Fibroblast of skin of scalp (primary cell): ENCODE results near the gene TRAP1.
A peak's percentile ranks its signal among the peaks of the same experiment; 100 is the strongest.

Experiments
- DNase-seq: peaks from one replicate; pipeline ENCODE4 v3.0.0-alpha.2; 2013

The TRAP1 gene

GRCh38 chr16:3645504-3646347 is 71.6 kb downstream of the TRAP1 start:
- DNase-seq = peak; percentile 74

- no peak for DNase-seq
Observed at GRCh38 chr16:3645108-3645503, 72.2 kb downstream of the TRAP1 start.

GRCh38 chr16:3643095-3643730 is 74.1 kb downstream of the TRAP1 start:
- no peak for DNase-seq

- no peak for DNase-seq
Observed at GRCh38 chr16:3642397-3643094, 74.8 kb downstream of the TRAP1 start.

- DNase-seq = no peak
Observed at GRCh38 chr16:3641801-3642396, 75.4 kb downstream of the TRAP1 start.

- DNase-seq = no peak
Observed at GRCh38 chr16:3640632-3641501, 76.5 kb downstream of the TRAP1 start.

GRCh38 chr16:3640207-3640606 is 77.1 kb downstream of the TRAP1 start:
- no peak for DNase-seq

GRCh38 chr16:3638916-3639644 is 78.2 kb downstream of the TRAP1 start:
- no peak for DNase-seq

- DNase-seq = peak; percentile 32
Observed at GRCh38 chr16:3637371-3637923, 79.9 kb downstream of the TRAP1 start.

GRCh38 chr16:3625911-3626732 is 91.2 kb downstream of the TRAP1 start:
- DNase-seq = no peak

GRCh38 chr16:3625331-3625730 is 92.0 kb downstream of the TRAP1 start:
- DNase-seq = no peak

- DNase-seq = no peak
Observed at GRCh38 chr16:3623642-3624041, 93.7 kb downstream of the TRAP1 start.

- no peak for DNase-seq
Observed at GRCh38 chr16:3618769-3619141, 98.6 kb downstream of the TRAP1 start.

GRCh38 chr16:3612510-3613466 is 104.5 kb downstream of the TRAP1 start:
- no peak for DNase-seq

- DNase-seq = peak; percentile 92
Observed at GRCh38 chr16:3611146-3611975, 106.0 kb downstream of the TRAP1 start, which contains the start of gene SLX4. TSS of gene SLX4 (minus strand) at chr16:3611606. CDS start at chr16:3608964, 2,642 bp downstream.

GRCh38 chr16:3610698-3611145 is 106.6 kb downstream of the TRAP1 start:
- no peak for DNase-seq

- no peak for DNase-seq
Observed at GRCh38 chr16:3609895-3610697, 107.2 kb downstream of the TRAP1 start.
